Activated CD8-positive, alpha-beta memory T cell treated with anti-CD3 and anti-CD28 coated beads for 24 hours (primary cell): ENCODE data around the gene HNRNPUL2.

Experiments
- DNase-seq: peaks from one replicate; pipeline ENCODE4 v3.0.0-alpha.2; 2020

The HNRNPUL2 gene

GRCh38 chr11:62665599-62666258 is 61.5 kb downstream of the HNRNPUL2 start:
- peak; percentile 90 for DNase-seq

- peak; percentile 99 for DNase-seq
Measured at GRCh38 chr11:62665075-62665598, 62.1 kb downstream of the HNRNPUL2 start, which contains the start of the genes C11orf98 and CSKMT. Gene C11orf98, minus strand, starts transcription at chr11:62665210. Its CDS starts 41 bp downstream, at chr11:62665169. Gene CSKMT, plus strand, starts transcription at chr11:62665312. Its CDS starts 568 bp downstream, at chr11:62665880.

- DNase-seq, result no peak
Measured at GRCh38 chr11:62664405-62665074, 62.7 kb downstream of the HNRNPUL2 start.
